Stimulated activated CD8-positive, alpha-beta memory T cell treated with anti-CD3 and anti-CD28 coated beads, Interleukin-12 subunit alpha, Interleukin-12 subunit beta, amount 100 ng/mL, for 24 hours (primary cell): ENCODE measurements around the gene PKN2.
A peak's percentile ranks its signal among the peaks of the same experiment; 100 is the strongest.

ENCODE experiments used
- DNase-seq: peaks from one replicate; pipeline ENCODE4 v3.0.0-alpha.2; 2020; ENCODE audit errors: extremely low read depth

PKN2 gene

GRCh38 chr1:88683541-88684481 lies at the start of gene PKN2:
Gene PKN2 (plus strand): TSS chr1:88684273. CDS start chr1:88684581, 308 bp downstream.
- peak; percentile 96 for DNase-seq

GRCh38 chr1:88634538-88634937 lies 49.5 kb upstream of the PKN2 start:
- no peak for DNase-seq

- no peak for DNase-seq
Observed at GRCh38 chr1:88640060-88640459, 44.0 kb upstream of the PKN2 start.

- DNase-seq = no peak
Observed at GRCh38 chr1:88645886-88646285, 38.2 kb upstream of the PKN2 start.

- DNase-seq = no peak
Observed at GRCh38 chr1:88646476-88647248, 37.4 kb upstream of the PKN2 start.

- DNase-seq = no peak
Observed at GRCh38 chr1:88647249-88647645, 36.8 kb upstream of the PKN2 start.

- no peak for DNase-seq
Observed at GRCh38 chr1:88647749-88648415, 36.2 kb upstream of the PKN2 start.

GRCh38 chr1:88648706-88649105 lies 35.4 kb upstream of the PKN2 start:
- DNase-seq = no peak

- no peak for DNase-seq
Observed at GRCh38 chr1:88649932-88650331, 34.1 kb upstream of the PKN2 start.

- DNase-seq = no peak
Observed at GRCh38 chr1:88650676-88651418, 33.2 kb upstream of the PKN2 start.

- no peak for DNase-seq
Observed at GRCh38 chr1:88655140-88655539, 28.9 kb upstream of the PKN2 start.

- no peak for DNase-seq
Observed at GRCh38 chr1:88655685-88656299, 28.3 kb upstream of the PKN2 start.

- DNase-seq = no peak
Observed at GRCh38 chr1:88658419-88658818, 25.7 kb upstream of the PKN2 start.

GRCh38 chr1:88659552-88659951 lies 24.5 kb upstream of the PKN2 start:
- no peak for DNase-seq

- DNase-seq = no peak
Observed at GRCh38 chr1:88661188-88661587, 22.9 kb upstream of the PKN2 start.

- DNase-seq = no peak
Observed at GRCh38 chr1:88661951-88662699, 21.9 kb upstream of the PKN2 start.

GRCh38 chr1:88662723-88663122 lies 21.4 kb upstream of the PKN2 start:
- no peak for DNase-seq

GRCh38 chr1:88668405-88668804 lies 15.7 kb upstream of the PKN2 start:
- DNase-seq = no peak

- no peak for DNase-seq
Observed at GRCh38 chr1:88670462-88670861, 13.6 kb upstream of the PKN2 start.

- no peak for DNase-seq
Observed at GRCh38 chr1:88673446-88673845, 10.6 kb upstream of the PKN2 start.
